Measurements from ENCODE around the gene SMR3A. TPM values are rescaled to one million over a fixed set of nuclear protein-coding genes. Genes with fewer than 3 reads are reported as not detected.

Gene SMR3A
- total RNA-seq, 2 experiments from 2014 or later = not detected

- Histone ChIP-seq H3K4me1 (ENCODE audit: insufficient read depth, low read length) (no peaks in the 10 kb centered on the region), H3K27me3 (ENCODE audit: control insufficient read depth in 1 of 2, insufficient read depth in 2 of 2, low read length in 2 of 2) (no peaks in the 10 kb centered on the region), H3K4me3 (ENCODE audit: low read length) (no peak overlapping the region), H3K36me3 (ENCODE audit: insufficient read depth, low read length) (no peaks in the 10 kb centered on the region), H3K27ac (ENCODE audit: low read depth in 1 of 2, low read length in 2 of 2) (no peak overlapping the region), H3K9me3 (ENCODE audit: control insufficient read depth in 1 of 2, insufficient read depth in 1 of 2, low read length in 2 of 2) (no peaks in the 10 kb centered on the region)
- H3K27me3 Mint-ChIP-seq = no peaks in the 10 kb centered on the region
- ChIA-PET POLR2A (no interaction called here), CTCF (no interaction called here)
- no peaks in the 10 kb centered on the region for H3K4me1 Mint-ChIP-seq (ENCODE audit: low read depth)
- DNase-seq = no peak
- H3K27ac Mint-ChIP-seq = no peak overlapping the region
- no peaks in the 10 kb centered on the region for H3K9me3 Mint-ChIP-seq
- no peak overlapping the region for H3K4me3 Mint-ChIP-seq
- intact Hi-C loops (cut with DNase I, micrococcal nuclease) = no loop called here
- no peak for TF ChIP-seq CTCF (IDR thresholded peaks at IDR 0.05)
- H3K36me3 Mint-ChIP-seq (ENCODE audit: low read depth) = no peaks in the 10 kb centered on the region
- ATAC-seq (ENCODE audit: poor library complexity) = no peak
These were observed 22.6 kb upstream of the SMR3A start for GRCh38 chr4:70337886-70338420.

- ATAC-seq (ENCODE audit: poor library complexity) (no peak), DNase-seq (no peak)
- no peaks in the 10 kb centered on the region for H3K4me1 ChIP-seq (ENCODE audit: insufficient read depth, low read length)
- no peaks in the 10 kb centered on the region for H3K9me3 Mint-ChIP-seq
- no peak overlapping the region for H3K4me3 ChIP-seq (ENCODE audit: low read length)
- H3K36me3 ChIP-seq (ENCODE audit: insufficient read depth, low read length) = no peaks in the 10 kb centered on the region
- no peak overlapping the region for H3K4me3 Mint-ChIP-seq
- H3K27me3 ChIP-seq (ENCODE audit: control insufficient read depth in 1 of 2, insufficient read depth in 2 of 2, low read length in 2 of 2) = no peaks in the 10 kb centered on the region
- no peak overlapping the region for H3K27ac ChIP-seq (ENCODE audit: low read depth in 1 of 2, low read length in 2 of 2)
- no peak overlapping the region for H3K27ac Mint-ChIP-seq
- H3K36me3 Mint-ChIP-seq (ENCODE audit: low read depth) = no peaks in the 10 kb centered on the region
- no peak for TF ChIP-seq CTCF (IDR thresholded peaks at IDR 0.05)
- no peaks in the 10 kb centered on the region for H3K4me1 Mint-ChIP-seq (ENCODE audit: low read depth)
- intact Hi-C loops (cut with DNase I, micrococcal nuclease) = no loop called here
- CTCF ChIA-PET = no interaction called here
- no peaks in the 10 kb centered on the region for H3K27me3 Mint-ChIP-seq
- POLR2A ChIA-PET = no interaction called here
- no peaks in the 10 kb centered on the region for H3K9me3 ChIP-seq (ENCODE audit: control insufficient read depth in 1 of 2, insufficient read depth in 1 of 2, low read length in 2 of 2)
These were observed 4.4 kb upstream of the SMR3A start for GRCh38 chr4:70356185-70356584.

DNA sequence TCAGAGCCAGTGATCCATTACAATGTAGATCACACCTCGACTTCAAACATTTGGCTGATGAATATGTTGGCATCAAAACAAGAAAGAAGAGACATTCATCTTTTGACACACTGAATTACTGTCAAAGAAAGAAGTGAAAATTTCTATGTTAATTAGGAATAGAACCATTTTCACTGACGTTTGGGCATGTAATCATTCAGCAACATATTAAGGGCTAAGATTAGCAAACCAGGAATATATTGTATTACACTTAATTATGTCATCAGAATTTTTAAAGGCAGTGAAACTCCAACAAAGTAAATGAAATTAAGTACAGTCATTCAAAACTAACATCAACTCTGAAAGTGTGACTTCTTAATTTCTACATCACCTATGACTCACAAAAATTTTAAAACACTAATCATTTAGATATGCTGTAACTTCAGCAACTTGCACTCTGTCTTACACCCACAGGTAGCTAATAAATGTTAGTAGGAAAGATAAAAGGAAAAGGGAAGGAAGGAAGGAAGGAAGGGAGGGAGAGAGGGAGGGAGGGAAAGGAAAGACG, 1.4 kb upstream of the SMR3A start:
- CTCF ChIA-PET = no interaction called here
- intact Hi-C loops (cut with DNase I, micrococcal nuclease) = no loop called here
- POLR2A ChIA-PET = no interaction called here
- Histone ChIP-seq H3K4me3 (ENCODE audit: low read length) (no peak overlapping the region), H3K27me3 (ENCODE audit: control insufficient read depth in 1 of 2, insufficient read depth in 2 of 2, low read length in 2 of 2) (no peaks in the 10 kb centered on the region), H3K4me1 (ENCODE audit: insufficient read depth, low read length) (no peaks in the 10 kb centered on the region), H3K27ac (ENCODE audit: low read depth in 1 of 2, low read length in 2 of 2) (no peak overlapping the region), H3K9me3 (ENCODE audit: control insufficient read depth in 1 of 2, insufficient read depth in 1 of 2, low read length in 2 of 2) (no peaks in the 10 kb centered on the region), H3K36me3 (ENCODE audit: insufficient read depth, low read length) (no peaks in the 10 kb centered on the region)
- DNase-seq (no peak), ATAC-seq (ENCODE audit: poor library complexity) (no peak)
- H3K4me3 Mint-ChIP-seq = no peak overlapping the region
- H3K9me3 Mint-ChIP-seq = no peaks in the 10 kb centered on the region
- no peak overlapping the region for H3K27ac Mint-ChIP-seq
- no peaks in the 10 kb centered on the region for H3K27me3 Mint-ChIP-seq
- no peaks in the 10 kb centered on the region for H3K4me1 Mint-ChIP-seq (ENCODE audit: low read depth)
- no peaks in the 10 kb centered on the region for H3K36me3 Mint-ChIP-seq (ENCODE audit: low read depth)
- TF ChIP-seq CTCF (IDR thresholded peaks at IDR 0.05) = no peak
